NB4 (cell line): ENCODE results near the gene COL9A2.
A peak's percentile ranks its signal among the peaks of the same experiment; 100 is the strongest.

Experiments
- CTCF ChIP-seq: IDR thresholded peaks from one replicate; pipeline ENCODE4 v1.5.1; 2012; ENCODE audit warnings: low read depth, low read length
- POLR2A ChIP-seq: IDR thresholded peaks from 2 replicates; pipeline ENCODE4 v1.6.1; 2011; ENCODE audit warnings: mild to moderate bottlenecking; ENCODE audit not compliant: insufficient read length; ENCODE audit errors: extremely low read depth

GRCh38 chr1:40338745-40339419, 21.8 kb upstream of the COL9A2 start:
- peak; percentile 94 for TF ChIP-seq CTCF
- no peak for TF ChIP-seq POLR2A
